Tibial nerve (tissue), 4 donors: Measurements from ENCODE around the gene GMEB1. TPM values are rescaled to one million over a fixed set of nuclear protein-coding genes. Genes with fewer than 3 reads are reported as not detected.
"Not testable (repeated sequence)": the region's sequence is repeated elsewhere in the genome, so short reads cannot be mapped to it uniquely, and the experiment has no call there.

ENCODE experiments used
- DNase-seq, 2 donors: peaks; one replicate each; pipeline ENCODE4 v3.0.0-alpha.2; 2019; ENCODE audit warnings: low spot score in 2 of 2
- H3K27ac ChIP-seq, 4 donors: fragments of 200-600 bp; sonication (generic) in 3 of 4; one replicate each; pipeline ENCODE4 v1.5.1; 2017 to 2019; ENCODE audit warnings: mild to moderate bottlenecking in 1 of 4
- H3K27me3 ChIP-seq, 2 donors: fragments of 200-600 bp; sonication (generic) in 1 of 2; one replicate each; pipeline versions ENCODE4 v1.5.1 to v1.6.0; 2017 to 2019
- H3K36me3 ChIP-seq, 3 donors: fragments of 200-600 bp; sonication (generic); one replicate each; pipeline ENCODE4 v1.5.1; 2018 to 2019
- H3K4me1 ChIP-seq, 4 donors: fragments of 200-600 bp; sonication (generic) in 3 of 4; one replicate each; pipeline ENCODE4 v1.5.1; 2017 to 2019
- H3K4me3 ChIP-seq, 4 donors: fragments of 200-600 bp; sonication (generic) in 3 of 4; one replicate each; pipeline ENCODE4 v1.5.1; 2017 to 2019; ENCODE audit warnings: mild to moderate bottlenecking in 1 of 4, moderate library complexity in 1 of 4
- H3K9me3 ChIP-seq, 4 donors: fragments of 200-600 bp; sonication (generic) in 3 of 4; one replicate each; pipeline ENCODE4 v1.5.1; 2017 to 2019
- EP300 ChIP-seq, 2 donors: sonication (generic); formaldehyde crosslinking; IDR thresholded peaks; one replicate each; pipeline ENCODE4 v1.6.1; 2017; ENCODE audit warnings: antibody characterized with exemption in 2 of 2, mild to moderate bottlenecking in 1 of 2
- POLR2A ChIP-seq, 2 donors: fragments of 450-650 bp; IDR thresholded peaks; one replicate each; pipeline ENCODE4 v1.6.1; 2017; ENCODE audit warnings: antibody characterized with exemption in 2 of 2, mild to moderate bottlenecking in 2 of 2, moderate library complexity in 2 of 2
- WGBS, 2 donors: methylation state at CpG; one replicate each; pipeline ENCODE4 v1.1.5; 2018; 5-methylcytosine and 5-hydroxymethylcytosine counted together
- total RNA-seq, 4 donors: library from RNA; depleted of rRNA; stranded (reverse); fragments of >200 nt; gene quantifications; one replicate each; pipeline ENCODE4 v1.1.0, GENCODE V29; 2016
- TF ChIP-seq, protein P1 (sequence below), 5 experiments: fragments of 200-600 bp in 3 of 5; fragments of 450-650 bp in 2 of 5; sonication (generic) in 3 of 5; IDR thresholded peaks; one replicate each; pipeline ENCODE4 v1.5.1; 2016 to 2019; ENCODE audit warnings: antibody characterized with exemption in 5 of 5, mild to moderate bottlenecking in 3 of 5, moderate library complexity in 2 of 5

Gene GMEB1
- total RNA-seq, 4 donors from 2014 or later: 7.1 to 16.2 (median 11.0) TPM

DNA sequence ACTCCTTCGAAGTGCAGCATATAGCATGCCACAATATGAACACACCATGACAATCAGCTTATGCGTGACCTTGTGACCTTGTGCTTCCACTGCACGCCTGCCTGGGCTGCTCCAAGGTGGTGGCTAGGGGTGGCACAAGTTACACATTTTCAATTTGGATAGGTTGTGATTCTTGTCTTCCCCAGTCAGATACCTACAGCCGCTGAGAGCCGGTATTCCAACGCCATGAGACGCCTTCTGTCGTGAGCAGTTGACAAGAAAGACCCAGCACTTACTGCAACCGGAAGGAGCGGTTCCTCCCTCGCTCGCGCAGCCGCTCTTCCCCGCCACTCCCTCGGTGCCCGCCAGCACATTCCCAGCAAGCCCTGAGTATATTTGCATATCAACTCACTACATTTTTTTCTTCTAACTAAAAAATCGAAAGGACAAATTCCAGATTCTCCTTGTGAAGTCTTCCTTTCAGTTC is 20.5 kb upstream of the GMEB1 start:
- peak overlapping the region; percentile 77 to 95 (median 92) for H3K27ac ChIP-seq
- peak overlapping the region; percentile 13 to 57 (median 32) for H3K4me3 ChIP-seq
- peak in 1 of 2 donors; percentile 87 for TF ChIP-seq EP300 (IDR thresholded peaks at IDR 0.05)
- TF ChIP-seq POLR2A (IDR thresholded peaks at IDR 0.05): no peak
- TF ChIP-seq, protein P1, sequence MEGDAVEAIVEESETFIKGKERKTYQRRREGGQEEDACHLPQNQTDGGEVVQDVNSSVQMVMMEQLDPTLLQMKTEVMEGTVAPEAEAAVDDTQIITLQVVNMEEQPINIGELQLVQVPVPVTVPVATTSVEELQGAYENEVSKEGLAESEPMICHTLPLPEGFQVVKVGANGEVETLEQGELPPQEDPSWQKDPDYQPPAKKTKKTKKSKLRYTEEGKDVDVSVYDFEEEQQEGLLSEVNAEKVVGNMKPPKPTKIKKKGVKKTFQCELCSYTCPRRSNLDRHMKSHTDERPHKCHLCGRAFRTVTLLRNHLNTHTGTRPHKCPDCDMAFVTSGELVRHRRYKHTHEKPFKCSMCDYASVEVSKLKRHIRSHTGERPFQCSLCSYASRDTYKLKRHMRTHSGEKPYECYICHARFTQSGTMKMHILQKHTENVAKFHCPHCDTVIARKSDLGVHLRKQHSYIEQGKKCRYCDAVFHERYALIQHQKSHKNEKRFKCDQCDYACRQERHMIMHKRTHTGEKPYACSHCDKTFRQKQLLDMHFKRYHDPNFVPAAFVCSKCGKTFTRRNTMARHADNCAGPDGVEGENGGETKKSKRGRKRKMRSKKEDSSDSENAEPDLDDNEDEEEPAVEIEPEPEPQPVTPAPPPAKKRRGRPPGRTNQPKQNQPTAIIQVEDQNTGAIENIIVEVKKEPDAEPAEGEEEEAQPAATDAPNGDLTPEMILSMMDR (IDR thresholded peaks at IDR 0.05): peak in 1 of 5 experiments; percentile 47
- no peaks in the 10 kb centered on the region for H3K9me3 ChIP-seq
- no peaks in the 10 kb centered on the region for H3K27me3 ChIP-seq
- 1% methylated on average over 18 of the region's 18 CpGs for WGBS, 2 donors
- DNase-seq: peak; percentile 77 to 78
- peaks cover 0 to 47% (median 17%) of the 10 kb centered on the region in 4 donors for H3K4me1 ChIP-seq
- no peaks in the 10 kb centered on the region for H3K36me3 ChIP-seq

DNA sequence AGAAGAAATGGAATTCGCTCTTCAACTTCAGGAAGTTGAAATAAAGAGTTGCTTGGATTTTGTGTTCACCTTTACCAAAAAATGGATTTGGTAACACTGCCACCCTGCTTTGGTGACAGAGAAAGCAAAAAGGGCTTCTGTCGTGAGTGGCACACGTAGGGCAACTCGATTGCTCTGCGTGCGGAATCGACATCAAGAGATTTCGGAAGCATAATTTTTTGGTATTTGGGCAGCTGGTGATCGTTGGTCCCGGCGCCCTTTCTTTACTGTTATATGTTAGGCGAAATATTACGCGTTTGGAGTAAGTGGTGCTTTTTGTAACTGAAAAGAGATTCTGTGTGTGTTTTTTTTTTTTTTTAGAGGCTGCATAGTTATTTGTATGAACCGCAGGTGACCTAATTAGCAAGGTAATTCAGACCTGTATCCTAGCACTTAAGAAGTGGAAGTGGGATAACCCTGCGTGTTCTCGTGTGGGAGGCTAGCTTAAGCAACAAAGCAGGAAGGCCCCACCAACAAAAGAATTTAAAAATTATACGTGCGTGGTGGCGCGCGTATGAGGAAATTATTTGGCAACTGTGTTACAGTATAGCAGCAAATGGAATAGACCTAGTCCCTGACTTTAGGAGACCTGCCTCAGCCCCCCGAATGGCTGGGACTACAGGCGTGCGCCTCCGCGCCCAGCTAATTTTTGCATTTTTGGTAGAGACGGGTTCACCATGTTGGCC is 19.9 kb upstream of the GMEB1 start, which contains the start of gene RNU11:
TSS of gene RNU11 (plus strand) at position 127 of the 725 bp plus-strand sequence.
- Histone ChIP-seq H3K4me3 (peak within 1 kb of the TSS; percentile 18 to 57 (median 44)), H3K9me3 (no peaks in the 10 kb centered on the region), H3K27ac (peak within 1 kb of the TSS; percentile 77 to 95 (median 92)), H3K27me3 (no peaks in the 10 kb centered on the region), H3K4me1 (peaks cover 0 to 47% (median 17%) of the 10 kb centered on the region in 4 donors), H3K36me3 (no peaks in the 10 kb centered on the region)
- peak; percentile 80 to 87 for DNase-seq
- WGBS, 2 donors: 4 to 5% methylated on average over 28 of the region's 28 CpGs
- peak; percentile 98 to 99 for TF ChIP-seq POLR2A (IDR thresholded peaks at IDR 0.05)
- TF ChIP-seq EP300 (IDR thresholded peaks at IDR 0.05): peak in 1 of 2 donors; percentile 100
- TF ChIP-seq, protein P1 (IDR thresholded peaks at IDR 0.05): peak in 2 of 5 experiments; percentile 5 to 37

DNA sequence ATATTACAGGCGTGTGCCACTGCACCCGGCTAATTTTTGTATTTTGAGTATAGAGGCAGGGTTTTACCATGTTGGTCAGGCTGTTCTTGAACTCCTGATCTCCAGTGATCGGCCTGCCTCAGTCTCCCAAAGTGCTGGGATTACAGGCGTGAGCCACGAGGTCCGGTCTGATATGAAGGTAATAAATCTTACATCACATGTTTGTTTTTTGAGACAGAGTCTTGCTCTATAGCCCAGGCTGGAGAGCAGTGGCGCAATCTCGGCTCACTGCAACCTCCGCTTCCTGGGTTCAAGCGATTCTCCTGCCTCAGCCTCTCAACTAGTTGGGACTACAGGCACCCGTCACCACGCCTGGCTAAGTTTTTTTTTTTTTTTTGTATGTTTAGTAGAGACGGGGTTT is 15.5 kb upstream of the GMEB1 start:
- not testable (repeated sequence) for H3K4me3 ChIP-seq, H3K27me3 ChIP-seq, H3K36me3 ChIP-seq, H3K27ac ChIP-seq, H3K4me1 ChIP-seq, DNase-seq, H3K9me3 ChIP-seq
- WGBS, 2 donors: 85 to 87% methylated on average over 13 of the region's 13 CpGs

DNA sequence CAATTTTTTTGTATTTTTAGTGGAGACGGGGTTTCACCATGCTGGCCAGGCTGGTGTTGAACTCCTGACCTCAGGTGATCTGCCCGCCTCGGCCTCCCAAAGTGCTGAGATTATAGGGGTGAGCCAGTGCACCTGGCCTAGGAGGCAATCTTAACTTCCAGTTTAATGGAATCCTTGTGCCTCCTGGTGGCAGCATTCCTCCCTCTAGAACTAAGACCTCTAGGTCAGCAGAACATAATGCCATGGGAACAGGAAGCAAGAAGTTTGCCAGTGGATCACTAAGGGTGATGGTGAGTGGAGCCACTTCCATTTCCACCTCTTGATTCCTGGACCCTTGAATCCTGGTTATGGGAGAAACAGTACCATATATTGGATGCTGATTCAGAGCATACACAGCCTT is 14.7 kb upstream of the GMEB1 start:
- H3K36me3 ChIP-seq, H3K9me3 ChIP-seq, DNase-seq, H3K27me3 ChIP-seq, H3K4me1 ChIP-seq, H3K27ac ChIP-seq, H3K4me3 ChIP-seq: not testable (repeated sequence)
- WGBS, 2 donors: 77 to 78% methylated on average over 3 of the region's 3 CpGs
- TF ChIP-seq, protein P1 (IDR thresholded peaks at IDR 0.05): peak in 1 of 5 experiments; percentile 7

DNA sequence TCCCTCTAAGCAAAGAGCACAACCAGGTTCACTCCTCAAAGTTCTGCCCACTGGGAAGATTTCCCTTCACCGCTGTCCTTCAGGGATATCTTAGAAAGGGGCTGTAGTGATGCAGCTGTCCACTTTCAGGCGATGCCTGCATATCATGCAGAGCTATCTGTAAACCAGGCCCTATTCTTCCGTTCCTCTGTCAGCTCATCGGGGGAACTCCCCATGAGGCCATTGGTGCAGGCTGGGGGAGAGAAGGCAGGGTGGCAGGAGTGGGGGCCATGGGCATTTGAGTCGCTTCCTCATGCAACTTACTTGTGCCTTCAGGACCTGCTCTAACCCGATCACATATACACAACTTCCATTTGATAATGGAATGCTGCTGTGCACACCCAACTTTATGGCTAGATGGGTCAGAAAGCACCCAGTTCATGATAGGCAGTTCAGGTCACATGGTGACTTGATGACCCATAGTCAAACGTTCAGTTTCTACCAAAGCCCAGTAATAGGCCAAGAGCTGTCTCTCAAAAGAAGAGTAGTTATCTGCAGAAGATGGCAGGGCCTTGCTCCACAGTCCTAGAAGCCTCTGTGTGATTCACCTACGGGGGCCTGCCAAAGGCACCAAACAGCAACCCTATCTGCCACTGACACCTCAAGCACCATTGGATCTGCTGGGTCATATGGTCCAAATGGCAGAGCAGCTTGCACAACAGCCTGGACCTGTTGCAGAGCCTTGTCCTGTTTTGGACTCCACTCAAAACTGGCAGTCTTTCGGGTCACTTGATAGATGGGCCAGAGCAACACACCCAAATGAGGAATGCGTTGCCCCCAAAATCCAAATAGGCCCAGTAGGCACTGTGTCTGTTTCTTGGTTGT is 12.9 kb upstream of the GMEB1 start:
- not testable (repeated sequence) for H3K36me3 ChIP-seq, H3K9me3 ChIP-seq, H3K27ac ChIP-seq, H3K4me3 ChIP-seq, DNase-seq, H3K27me3 ChIP-seq, H3K4me1 ChIP-seq
- WGBS, 2 donors: 79 to 86% methylated on average over 9 to 10 of the region's 10 CpGs

DNA sequence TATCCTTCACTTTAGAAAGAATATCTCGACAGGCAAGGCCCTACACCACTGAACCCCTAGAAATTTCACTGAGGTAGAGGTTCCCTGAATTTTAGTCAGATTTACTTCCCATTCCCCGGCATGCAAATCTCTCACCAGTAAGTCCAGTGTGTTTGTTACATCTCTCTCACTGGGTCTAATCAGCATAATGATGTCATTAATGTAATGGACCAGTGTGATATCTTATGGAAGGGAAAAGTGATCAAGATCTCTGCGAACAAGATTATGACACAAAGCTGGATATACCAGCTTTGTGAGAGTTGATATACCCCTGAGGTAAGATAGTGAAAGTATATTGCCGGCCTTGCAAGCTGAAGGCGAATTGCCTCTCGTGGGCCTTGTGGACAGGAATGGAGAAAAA is 12.2 kb upstream of the GMEB1 start:
- no peaks in the 10 kb centered on the region for H3K27me3 ChIP-seq
- no peak overlapping the region for H3K4me3 ChIP-seq
- 89% methylated on average over 6 of the region's 6 CpGs for WGBS, 2 donors
- H3K9me3 ChIP-seq: no peaks in the 10 kb centered on the region
- no peaks in the 10 kb centered on the region for H3K4me1 ChIP-seq
- DNase-seq: no peak
- H3K36me3 ChIP-seq: no peaks in the 10 kb centered on the region
- no peak overlapping the region for H3K27ac ChIP-seq
- TF ChIP-seq, protein P1 (IDR thresholded peaks at IDR 0.05): no peak
- TF ChIP-seq POLR2A (IDR thresholded peaks at IDR 0.05) (no peak), EP300 (IDR thresholded peaks at IDR 0.05) (no peak)
